Measurements from ENCODE around the gene UNKL.
A peak's percentile ranks its signal among the peaks of the same experiment; 100 is the strongest.

The UNKL gene

DNA sequence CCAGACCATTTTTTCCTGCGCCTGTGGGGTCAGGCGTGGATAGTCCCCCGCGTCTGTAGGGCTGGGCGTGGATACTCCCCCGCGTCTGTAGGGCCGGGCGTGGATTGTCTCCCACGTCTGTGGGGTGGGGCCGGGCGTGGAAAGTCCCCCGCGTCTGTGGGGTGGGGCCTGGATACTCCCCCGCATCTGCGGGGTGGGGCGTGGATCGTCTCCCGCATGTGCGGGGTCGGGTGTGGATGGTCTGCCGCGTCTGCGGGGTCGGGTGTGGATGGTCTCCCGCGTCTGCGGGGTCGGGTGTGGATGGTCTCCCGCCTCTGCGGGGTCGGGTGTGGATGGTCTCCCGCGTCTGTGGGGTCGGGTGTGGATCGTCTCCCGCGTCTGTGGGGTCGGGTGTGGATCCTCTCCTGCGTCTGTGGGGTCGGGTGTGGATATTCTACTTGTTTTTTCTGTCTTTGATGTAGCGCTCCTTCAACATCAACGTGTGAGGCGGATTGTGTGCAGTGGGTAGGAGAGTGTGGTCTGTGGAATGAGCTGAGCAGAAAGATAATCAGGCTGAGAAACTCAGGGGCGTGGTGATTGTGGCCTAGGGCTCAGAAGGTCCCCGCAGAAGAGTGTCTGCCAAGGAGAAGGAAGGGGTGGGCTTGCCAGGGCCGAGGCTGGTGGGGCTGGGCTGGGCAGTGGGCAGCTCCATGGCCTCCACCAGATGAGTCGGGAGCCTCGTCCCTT is 59.5 kb downstream of the UNKL start:
- Histone ChIP-seq H2AFZ (ENCODE audit: low read depth, low read length) (no peak overlapping the region), H3K4me1 (ENCODE audit: insufficient read depth, low read length) (peaks cover 38% of the 10 kb centered on the region), H3K9ac (ENCODE audit: low read depth, low read length) (no peak overlapping the region), H3K4me2 (ENCODE audit: insufficient read depth, low read length) (no peak overlapping the region), H4K20me1 (ENCODE audit: insufficient read depth, low read length) (peaks cover 52% of the 10 kb centered on the region), H3K27ac (ENCODE audit: low read length) (no peak overlapping the region), H3K36me3 (ENCODE audit: insufficient read depth, low read length) (peaks cover 27% of the 10 kb centered on the region), H3K4me3 (ENCODE audit: low read depth in 1 of 2, low read length in 2 of 2) (no peak overlapping the region), H3K9me3 (ENCODE audit: insufficient read depth, low read length, severe bottlenecking) (no peaks in the 10 kb centered on the region), H3K79me2 (ENCODE audit: insufficient read depth, low read length) (peaks cover 92% of the 10 kb centered on the region), H3K27me3 (ENCODE audit: insufficient read depth, low read length, poor library complexity) (no peaks in the 10 kb centered on the region)
- DNase-seq (no peak), ATAC-seq (ENCODE audit: insufficient read depth, low read depth) (no peak)
- TF ChIP-seq EZH2 (IDR thresholded peaks at IDR 0.05; ENCODE audit: borderline replicate concordance, low read depth, low read length, severe bottlenecking), result no peak
- TF ChIP-seq, protein P1, sequence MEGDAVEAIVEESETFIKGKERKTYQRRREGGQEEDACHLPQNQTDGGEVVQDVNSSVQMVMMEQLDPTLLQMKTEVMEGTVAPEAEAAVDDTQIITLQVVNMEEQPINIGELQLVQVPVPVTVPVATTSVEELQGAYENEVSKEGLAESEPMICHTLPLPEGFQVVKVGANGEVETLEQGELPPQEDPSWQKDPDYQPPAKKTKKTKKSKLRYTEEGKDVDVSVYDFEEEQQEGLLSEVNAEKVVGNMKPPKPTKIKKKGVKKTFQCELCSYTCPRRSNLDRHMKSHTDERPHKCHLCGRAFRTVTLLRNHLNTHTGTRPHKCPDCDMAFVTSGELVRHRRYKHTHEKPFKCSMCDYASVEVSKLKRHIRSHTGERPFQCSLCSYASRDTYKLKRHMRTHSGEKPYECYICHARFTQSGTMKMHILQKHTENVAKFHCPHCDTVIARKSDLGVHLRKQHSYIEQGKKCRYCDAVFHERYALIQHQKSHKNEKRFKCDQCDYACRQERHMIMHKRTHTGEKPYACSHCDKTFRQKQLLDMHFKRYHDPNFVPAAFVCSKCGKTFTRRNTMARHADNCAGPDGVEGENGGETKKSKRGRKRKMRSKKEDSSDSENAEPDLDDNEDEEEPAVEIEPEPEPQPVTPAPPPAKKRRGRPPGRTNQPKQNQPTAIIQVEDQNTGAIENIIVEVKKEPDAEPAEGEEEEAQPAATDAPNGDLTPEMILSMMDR (IDR thresholded peaks at IDR 0.05; ENCODE audit: borderline replicate concordance, extremely low read depth, low read length, poor library complexity, severe bottlenecking), result no peak

- Histone ChIP-seq H3K79me2 (ENCODE audit: insufficient read depth, low read length) (peaks cover 72% of the 10 kb centered on the region), H2AFZ (ENCODE audit: low read depth, low read length) (peak within 1 kb of the TSS; percentile 93), H3K27me3 (ENCODE audit: insufficient read depth, low read length, poor library complexity) (no peaks in the 10 kb centered on the region), H3K27ac (ENCODE audit: low read length) (peak within 1 kb of the TSS; percentile 78), H3K4me1 (ENCODE audit: insufficient read depth, low read length) (peaks cover 46% of the 10 kb centered on the region), H3K9me3 (ENCODE audit: insufficient read depth, low read length, severe bottlenecking) (no peaks in the 10 kb centered on the region), H3K4me2 (ENCODE audit: insufficient read depth, low read length) (peak within 1 kb of the TSS; percentile 100), H4K20me1 (ENCODE audit: insufficient read depth, low read length) (peaks cover 50% of the 10 kb centered on the region), H3K36me3 (ENCODE audit: insufficient read depth, low read length) (peaks cover 35% of the 10 kb centered on the region), H3K9ac (ENCODE audit: low read depth, low read length) (peak within 1 kb of the TSS; percentile 95), H3K4me3 (ENCODE audit: low read depth in 1 of 2, low read length in 2 of 2) (peak within 1 kb of the TSS; percentile 93 to 96)
- ATAC-seq (ENCODE audit: insufficient read depth, low read depth), result peak; percentile 81
- TF ChIP-seq EZH2 (IDR thresholded peaks at IDR 0.05; ENCODE audit: borderline replicate concordance, low read depth, low read length, severe bottlenecking), result no peak
- TF ChIP-seq, protein P1 (IDR thresholded peaks at IDR 0.05; ENCODE audit: borderline replicate concordance, extremely low read depth, low read length, poor library complexity, severe bottlenecking), result no peak
- peak; percentile 82 for DNase-seq
Observed at GRCh38 chr16:1351582-1352362, 62.7 kb downstream of the UNKL start, which contains the start of the genes GNPTG and TSR3. TSS of gene GNPTG (plus strand) at chr16:1351931. CDS start at chr16:1351966, 35 bp downstream. TSS of gene TSR3 (minus strand) at chr16:1351878. CDS start at chr16:1351804, 74 bp downstream.

- H3K79me2 ChIP-seq (ENCODE audit: insufficient read depth, low read length), result peaks cover 67% of the 10 kb centered on the region
- H2AFZ ChIP-seq (ENCODE audit: low read depth, low read length), result peak overlapping the region; percentile 93
- peaks cover 35% of the 10 kb centered on the region for H3K36me3 ChIP-seq (ENCODE audit: insufficient read depth, low read length)
- peak overlapping the region; percentile 93 to 96 for H3K4me3 ChIP-seq (ENCODE audit: low read depth in 1 of 2, low read length in 2 of 2)
- H4K20me1 ChIP-seq (ENCODE audit: insufficient read depth, low read length), result peaks cover 44% of the 10 kb centered on the region
- ATAC-seq (ENCODE audit: insufficient read depth, low read depth) (peak; percentile 18; the same call in 2 of the 3 replicates), DNase-seq (no peak)
- H3K27me3 ChIP-seq (ENCODE audit: insufficient read depth, low read length, poor library complexity), result no peaks in the 10 kb centered on the region
- H3K9ac ChIP-seq (ENCODE audit: low read depth, low read length), result peak overlapping the region; percentile 95
- H3K4me1 ChIP-seq (ENCODE audit: insufficient read depth, low read length), result peaks cover 46% of the 10 kb centered on the region
- peak overlapping the region; percentile 78 for H3K27ac ChIP-seq (ENCODE audit: low read length)
- no peaks in the 10 kb centered on the region for H3K9me3 ChIP-seq (ENCODE audit: insufficient read depth, low read length, severe bottlenecking)
- peak overlapping the region; percentile 100 for H3K4me2 ChIP-seq (ENCODE audit: insufficient read depth, low read length)
- TF ChIP-seq EZH2 (IDR thresholded peaks at IDR 0.05; ENCODE audit: borderline replicate concordance, low read depth, low read length, severe bottlenecking), result no peak
- TF ChIP-seq, protein P1 (IDR thresholded peaks at IDR 0.05; ENCODE audit: borderline replicate concordance, extremely low read depth, low read length, poor library complexity, severe bottlenecking), result no peak
Observed at GRCh38 chr16:1351215-1351581, 63.3 kb downstream of the UNKL start.
